Measurements from ENCODE around the gene ATG2B.

ATG2B gene, protein sequence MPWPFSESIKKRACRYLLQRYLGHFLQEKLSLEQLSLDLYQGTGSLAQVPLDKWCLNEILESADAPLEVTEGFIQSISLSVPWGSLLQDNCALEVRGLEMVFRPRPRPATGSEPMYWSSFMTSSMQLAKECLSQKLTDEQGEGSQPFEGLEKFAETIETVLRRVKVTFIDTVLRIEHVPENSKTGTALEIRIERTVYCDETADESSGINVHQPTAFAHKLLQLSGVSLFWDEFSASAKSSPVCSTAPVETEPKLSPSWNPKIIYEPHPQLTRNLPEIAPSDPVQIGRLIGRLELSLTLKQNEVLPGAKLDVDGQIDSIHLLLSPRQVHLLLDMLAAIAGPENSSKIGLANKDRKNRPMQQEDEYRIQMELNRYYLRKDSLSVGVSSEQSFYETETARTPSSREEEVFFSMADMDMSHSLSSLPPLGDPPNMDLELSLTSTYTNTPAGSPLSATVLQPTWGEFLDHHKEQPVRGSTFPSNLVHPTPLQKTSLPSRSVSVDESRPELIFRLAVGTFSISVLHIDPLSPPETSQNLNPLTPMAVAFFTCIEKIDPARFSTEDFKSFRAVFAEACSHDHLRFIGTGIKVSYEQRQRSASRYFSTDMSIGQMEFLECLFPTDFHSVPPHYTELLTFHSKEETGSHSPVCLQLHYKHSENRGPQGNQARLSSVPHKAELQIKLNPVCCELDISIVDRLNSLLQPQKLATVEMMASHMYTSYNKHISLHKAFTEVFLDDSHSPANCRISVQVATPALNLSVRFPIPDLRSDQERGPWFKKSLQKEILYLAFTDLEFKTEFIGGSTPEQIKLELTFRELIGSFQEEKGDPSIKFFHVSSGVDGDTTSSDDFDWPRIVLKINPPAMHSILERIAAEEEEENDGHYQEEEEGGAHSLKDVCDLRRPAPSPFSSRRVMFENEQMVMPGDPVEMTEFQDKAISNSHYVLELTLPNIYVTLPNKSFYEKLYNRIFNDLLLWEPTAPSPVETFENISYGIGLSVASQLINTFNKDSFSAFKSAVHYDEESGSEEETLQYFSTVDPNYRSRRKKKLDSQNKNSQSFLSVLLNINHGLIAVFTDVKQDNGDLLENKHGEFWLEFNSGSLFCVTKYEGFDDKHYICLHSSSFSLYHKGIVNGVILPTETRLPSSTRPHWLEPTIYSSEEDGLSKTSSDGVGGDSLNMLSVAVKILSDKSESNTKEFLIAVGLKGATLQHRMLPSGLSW (N-terminal part only)

DNA sequence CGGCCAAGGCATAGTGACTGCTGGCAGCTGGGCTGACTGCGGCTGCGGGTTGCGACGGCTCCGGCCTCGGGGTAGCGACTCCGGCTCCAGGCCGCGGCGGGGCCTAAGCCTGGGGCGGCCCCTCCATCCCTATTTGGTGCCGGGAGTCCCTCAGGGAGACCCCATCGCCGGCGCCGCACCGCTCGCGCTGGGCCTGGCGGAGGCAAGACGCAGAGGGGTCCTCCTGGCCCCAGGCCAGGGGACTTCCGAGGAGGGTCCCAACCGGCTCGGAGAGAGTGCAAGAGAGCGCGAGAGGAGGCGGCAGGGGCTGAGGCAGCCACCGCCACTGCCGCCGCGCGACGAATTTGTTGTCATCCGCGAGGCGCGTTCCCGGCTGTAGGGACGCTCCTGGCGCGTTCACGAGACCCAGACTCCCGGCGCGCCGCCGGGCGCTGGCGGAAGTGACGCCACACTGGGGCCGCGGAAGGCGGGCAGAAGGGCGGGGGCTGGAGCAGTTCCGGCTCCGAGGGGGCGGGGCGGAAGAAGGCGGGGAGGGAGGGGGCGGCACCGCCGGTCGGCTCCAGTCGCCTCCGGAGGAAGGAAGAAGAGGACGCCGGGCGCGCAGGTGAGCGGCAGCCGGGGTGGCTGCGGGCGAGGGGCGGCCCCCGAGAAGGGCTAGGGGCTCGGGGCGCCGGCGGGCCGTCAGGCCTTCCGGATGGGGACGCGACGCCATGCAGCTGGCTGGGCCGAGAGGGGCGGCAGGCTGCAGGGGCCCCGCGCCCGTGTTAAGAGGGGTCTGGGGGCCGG lies at the start of gene ATG2B, which contains the start of gene GSKIP:
Gene ATG2B (minus strand): TSS at position 377 of the 786 bp plus-strand sequence. CDS start 365 bp downstream, at position 12.
Gene GSKIP (plus strand): TSS at position 562 of the 786 bp plus-strand sequence. CDS start 18,722 bp downstream, outside the sequence.
- H3K4me1 ChIP-seq (ENCODE audit: control insufficient read depth in 1 of 2, insufficient read depth in 2 of 2, low read length in 2 of 2): peaks cover 31 to 32% of the 10 kb centered on the region in 2 donors
- peak within 1 kb of the TSS; percentile 91 to 94 for H3K4me3 ChIP-seq (ENCODE audit: low read depth in 1 of 2, low read length in 2 of 2)
- H3K9me3 ChIP-seq (ENCODE audit: control insufficient read depth in 1 of 2, low read length in 2 of 2): no peaks in the 10 kb centered on the region
- peak within 1 kb of the TSS; percentile 87 for H3K27ac ChIP-seq (ENCODE audit: low read depth, low read length)
- no peaks in the 10 kb centered on the region for H3K27me3 ChIP-seq (ENCODE audit: control insufficient read depth in 1 of 2, insufficient read depth in 2 of 2, low read length in 2 of 2)
- H3K9ac ChIP-seq (ENCODE audit: low read depth in 1 of 2, low read length in 2 of 2): peak within 1 kb of the TSS; percentile 88 to 96
- no peaks in the 10 kb centered on the region for H3K36me3 ChIP-seq (ENCODE audit: control insufficient read depth in 1 of 2, insufficient read depth in 2 of 2, low read length in 2 of 2)

DNA sequence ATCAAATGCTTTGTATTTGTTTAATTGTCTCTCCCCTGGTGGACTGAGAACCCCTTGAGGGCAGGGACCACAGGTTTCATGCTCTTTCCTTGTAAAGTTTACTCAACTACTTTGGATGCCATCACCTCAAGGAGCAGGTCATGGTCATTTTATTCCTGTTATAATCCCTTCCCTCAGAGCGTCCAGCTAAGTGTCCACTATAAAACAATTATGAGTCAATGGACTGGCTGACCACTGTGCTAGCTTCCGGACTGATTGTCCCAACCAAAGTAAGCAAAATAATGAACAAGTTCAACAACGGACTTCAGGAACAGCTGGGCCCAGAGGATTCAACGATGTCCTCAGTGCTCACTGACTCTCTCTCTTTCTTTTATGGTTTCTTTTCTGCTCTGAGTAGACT lies 47.0 kb upstream of the ATG2B start:
- Histone ChIP-seq H3K4me3 (ENCODE audit: low read depth in 1 of 2, low read length in 2 of 2) (no peak overlapping the region), H3K9ac (ENCODE audit: low read depth in 1 of 2, low read length in 2 of 2) (no peak overlapping the region), H3K4me1 (ENCODE audit: control insufficient read depth in 1 of 2, insufficient read depth in 2 of 2, low read length in 2 of 2) (no peaks in the 10 kb centered on the region), H3K27ac (ENCODE audit: low read depth, low read length) (no peak overlapping the region), H3K27me3 (ENCODE audit: control insufficient read depth in 1 of 2, insufficient read depth in 2 of 2, low read length in 2 of 2) (no peaks in the 10 kb centered on the region), H3K36me3 (ENCODE audit: control insufficient read depth in 1 of 2, insufficient read depth in 2 of 2, low read length in 2 of 2) (no peaks in the 10 kb centered on the region), H3K9me3 (ENCODE audit: control insufficient read depth in 1 of 2, low read length in 2 of 2) (no peaks in the 10 kb centered on the region)

DNA sequence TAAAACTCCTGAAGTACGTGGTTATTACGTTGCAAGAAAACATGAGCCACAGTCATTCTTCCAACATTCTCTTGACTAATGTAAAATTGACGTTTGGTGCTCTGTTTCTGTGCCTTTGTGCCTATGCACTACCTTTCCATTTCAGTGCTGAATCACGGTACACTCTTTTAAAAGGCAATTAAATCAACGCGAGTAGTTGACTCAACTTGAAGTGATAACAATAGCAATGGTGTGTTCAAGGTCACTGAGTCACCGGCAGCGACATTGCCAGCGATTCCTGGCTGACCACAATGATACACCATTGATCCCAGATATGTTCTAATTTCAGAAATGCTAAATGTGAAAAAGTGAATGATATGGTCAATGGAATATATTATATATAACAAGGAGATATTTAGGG lies 46.6 kb upstream of the ATG2B start:
- no peaks in the 10 kb centered on the region for H3K36me3 ChIP-seq (ENCODE audit: control insufficient read depth in 1 of 2, insufficient read depth in 2 of 2, low read length in 2 of 2)
- H3K27ac ChIP-seq (ENCODE audit: low read depth, low read length): no peak overlapping the region
- no peaks in the 10 kb centered on the region for H3K9me3 ChIP-seq (ENCODE audit: control insufficient read depth in 1 of 2, low read length in 2 of 2)
- no peaks in the 10 kb centered on the region for H3K4me1 ChIP-seq (ENCODE audit: control insufficient read depth in 1 of 2, insufficient read depth in 2 of 2, low read length in 2 of 2)
- H3K27me3 ChIP-seq (ENCODE audit: control insufficient read depth in 1 of 2, insufficient read depth in 2 of 2, low read length in 2 of 2): no peaks in the 10 kb centered on the region
- H3K9ac ChIP-seq (ENCODE audit: low read depth in 1 of 2, low read length in 2 of 2): no peak overlapping the region
- H3K4me3 ChIP-seq (ENCODE audit: low read depth in 1 of 2, low read length in 2 of 2): no peak overlapping the region

DNA sequence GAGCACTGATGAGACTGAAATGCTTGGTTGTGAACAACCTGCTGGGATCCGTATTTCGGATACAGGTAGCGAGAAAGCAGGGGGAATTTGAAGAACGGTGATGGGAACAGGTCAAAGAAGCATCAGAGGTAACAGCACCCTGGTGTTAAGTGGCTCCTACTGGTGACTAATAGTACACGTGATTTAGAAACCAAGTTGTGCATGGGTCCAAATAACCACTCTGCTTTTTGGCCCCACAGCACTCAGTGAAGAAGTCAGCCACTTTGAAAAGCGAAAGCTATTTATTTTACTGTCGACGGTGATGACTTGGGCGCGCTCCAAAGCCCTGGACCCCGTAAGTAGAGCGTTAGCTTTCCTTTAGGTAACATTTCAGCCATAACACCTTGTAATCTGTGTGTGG lies 45.5 kb upstream of the ATG2B start:
- H3K4me1 ChIP-seq (ENCODE audit: control insufficient read depth in 1 of 2, insufficient read depth in 2 of 2, low read length in 2 of 2): no peaks in the 10 kb centered on the region
- no peak overlapping the region for H3K27ac ChIP-seq (ENCODE audit: low read depth, low read length)
- no peak overlapping the region for H3K4me3 ChIP-seq (ENCODE audit: low read depth in 1 of 2, low read length in 2 of 2)
- no peaks in the 10 kb centered on the region for H3K9me3 ChIP-seq (ENCODE audit: control insufficient read depth in 1 of 2, low read length in 2 of 2)
- H3K27me3 ChIP-seq (ENCODE audit: control insufficient read depth in 1 of 2, insufficient read depth in 2 of 2, low read length in 2 of 2): no peaks in the 10 kb centered on the region
- H3K36me3 ChIP-seq (ENCODE audit: control insufficient read depth in 1 of 2, insufficient read depth in 2 of 2, low read length in 2 of 2): no peaks in the 10 kb centered on the region
- no peak overlapping the region for H3K9ac ChIP-seq (ENCODE audit: low read depth in 1 of 2, low read length in 2 of 2)

DNA sequence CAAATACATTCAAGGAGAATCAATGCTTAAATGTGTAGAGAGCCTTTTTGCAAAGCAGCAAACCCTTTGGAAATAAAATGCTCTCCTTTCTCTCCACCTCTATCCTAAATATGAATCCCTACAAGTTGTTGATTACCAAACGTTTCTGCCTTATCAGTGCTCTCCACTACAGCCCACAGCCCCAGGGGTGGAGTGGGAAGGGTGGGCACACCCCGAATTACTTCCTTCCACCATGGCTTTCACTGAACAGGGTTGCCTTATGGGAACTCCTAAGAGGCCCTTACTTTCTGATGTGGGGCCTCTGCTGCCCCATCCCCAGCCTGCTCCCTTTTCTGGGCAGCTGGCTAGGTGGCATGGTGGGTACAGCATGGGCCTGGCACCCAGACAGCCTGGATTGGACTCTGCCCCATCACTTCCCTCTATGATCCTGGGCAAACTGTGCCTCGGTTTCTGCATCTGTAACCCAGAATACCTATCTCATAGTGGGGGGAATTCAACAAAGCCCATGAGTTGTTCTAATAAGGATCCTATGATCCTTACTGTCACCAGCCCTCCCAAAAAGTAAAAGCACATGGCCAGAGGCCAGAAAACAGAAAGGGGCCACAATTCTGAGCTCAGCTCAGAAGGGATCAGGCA lies 44.9 kb upstream of the ATG2B start:
- no peaks in the 10 kb centered on the region for H3K9me3 ChIP-seq (ENCODE audit: control insufficient read depth in 1 of 2, low read length in 2 of 2)
- H3K36me3 ChIP-seq (ENCODE audit: control insufficient read depth in 1 of 2, insufficient read depth in 2 of 2, low read length in 2 of 2): no peaks in the 10 kb centered on the region

DNA sequence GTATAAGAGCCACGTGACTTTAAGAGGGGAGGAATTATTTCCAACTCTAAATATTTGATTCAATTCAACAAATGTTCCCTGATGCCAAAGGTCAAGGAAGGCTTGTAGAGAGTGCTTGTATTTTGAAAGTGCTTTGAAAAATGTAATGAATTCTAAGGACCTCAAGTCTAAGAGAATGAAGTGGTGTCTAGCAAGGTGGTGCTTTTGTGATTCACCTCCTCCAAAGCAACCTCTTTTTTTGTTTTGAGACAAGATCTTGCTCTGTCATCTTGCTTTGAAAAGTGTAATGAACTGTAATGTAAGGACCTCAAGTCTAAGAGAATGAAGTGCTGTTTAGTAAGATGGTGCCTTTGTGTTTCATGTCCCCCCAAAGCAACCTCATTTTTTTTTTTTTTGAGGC lies 42.5 kb upstream of the ATG2B start:
- Histone ChIP-seq H3K27me3 (ENCODE audit: control insufficient read depth in 1 of 2, insufficient read depth in 2 of 2, low read length in 2 of 2) (no peaks in the 10 kb centered on the region), H3K9ac (ENCODE audit: low read depth in 1 of 2, low read length in 2 of 2) (no peak overlapping the region), H3K36me3 (ENCODE audit: control insufficient read depth in 1 of 2, insufficient read depth in 2 of 2, low read length in 2 of 2) (no peaks in the 10 kb centered on the region), H3K4me3 (ENCODE audit: low read depth in 1 of 2, low read length in 2 of 2) (no peak overlapping the region), H3K4me1 (ENCODE audit: control insufficient read depth in 1 of 2, insufficient read depth in 2 of 2, low read length in 2 of 2) (no peaks in the 10 kb centered on the region), H3K9me3 (ENCODE audit: control insufficient read depth in 1 of 2, low read length in 2 of 2) (no peaks in the 10 kb centered on the region), H3K27ac (ENCODE audit: low read depth, low read length) (no peak overlapping the region)

More for the DNA sequence above, 44.9 kb upstream of the ATG2B start:
- Histone ChIP-seq H3K4me1 (ENCODE audit: control insufficient read depth in 1 of 2, insufficient read depth in 2 of 2, low read length in 2 of 2) (no peaks in the 10 kb centered on the region), H3K9ac (ENCODE audit: low read depth in 1 of 2, low read length in 2 of 2) (no peak overlapping the region), H3K27ac (ENCODE audit: low read depth, low read length) (no peak overlapping the region), H3K27me3 (ENCODE audit: control insufficient read depth in 1 of 2, insufficient read depth in 2 of 2, low read length in 2 of 2) (no peaks in the 10 kb centered on the region), H3K4me3 (ENCODE audit: low read depth in 1 of 2, low read length in 2 of 2) (no peak overlapping the region)

DNA sequence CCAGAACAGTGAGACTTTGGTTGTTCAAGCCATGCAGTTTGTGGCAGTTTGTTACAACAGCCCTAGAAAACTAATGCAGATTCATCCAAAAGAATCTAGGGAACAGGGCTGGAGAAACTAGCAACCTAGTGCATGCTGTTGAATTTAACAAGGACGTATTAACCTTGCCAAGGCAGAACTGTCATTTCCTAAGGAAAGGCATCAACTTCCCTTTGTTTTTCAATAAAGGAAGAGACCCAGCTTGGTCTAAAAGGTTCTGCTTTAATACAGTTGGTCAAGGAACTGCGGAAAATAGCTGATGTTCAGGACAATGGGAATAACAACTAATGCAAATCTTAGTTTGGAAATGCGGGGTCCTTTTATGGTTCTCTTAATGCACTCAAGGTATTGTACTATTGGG lies 40.3 kb upstream of the ATG2B start:
- H3K27ac ChIP-seq (ENCODE audit: low read depth, low read length): no peak overlapping the region

DNA sequence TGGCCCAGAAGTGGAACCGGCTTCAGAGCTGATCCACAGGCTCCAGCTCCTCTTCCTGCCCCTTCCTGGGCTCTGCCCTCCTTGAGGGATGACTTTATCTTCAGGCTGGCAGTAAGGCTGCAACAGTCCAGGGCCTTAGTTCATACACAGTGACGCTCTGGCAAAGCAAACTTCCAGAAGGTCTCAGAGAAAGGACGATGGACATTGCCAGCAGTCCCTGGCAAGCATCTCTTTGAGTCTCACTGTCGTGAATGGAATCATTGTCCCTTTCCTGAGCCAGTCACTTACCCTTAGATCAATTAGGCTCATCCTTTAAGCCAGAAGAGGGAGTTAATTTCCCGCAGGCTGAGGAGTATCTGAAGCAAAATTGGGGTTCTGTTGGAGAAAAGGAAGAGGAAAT lies 37.4 kb upstream of the ATG2B start:
- Histone ChIP-seq H3K4me1 (ENCODE audit: control insufficient read depth in 1 of 2, insufficient read depth in 2 of 2, low read length in 2 of 2) (no peaks in the 10 kb centered on the region), H3K27ac (ENCODE audit: low read depth, low read length) (no peak overlapping the region), H3K9ac (ENCODE audit: low read depth in 1 of 2, low read length in 2 of 2) (no peak overlapping the region), H3K4me3 (ENCODE audit: low read depth in 1 of 2, low read length in 2 of 2) (no peak overlapping the region), H3K9me3 (ENCODE audit: control insufficient read depth in 1 of 2, low read length in 2 of 2) (no peaks in the 10 kb centered on the region), H3K36me3 (ENCODE audit: control insufficient read depth in 1 of 2, insufficient read depth in 2 of 2, low read length in 2 of 2) (no peaks in the 10 kb centered on the region), H3K27me3 (ENCODE audit: control insufficient read depth in 1 of 2, insufficient read depth in 2 of 2, low read length in 2 of 2) (no peaks in the 10 kb centered on the region)

More for the DNA sequence above, 40.3 kb upstream of the ATG2B start:
- Histone ChIP-seq H3K27me3 (ENCODE audit: control insufficient read depth in 1 of 2, insufficient read depth in 2 of 2, low read length in 2 of 2) (no peaks in the 10 kb centered on the region), H3K9ac (ENCODE audit: low read depth in 1 of 2, low read length in 2 of 2) (no peak overlapping the region), H3K4me3 (ENCODE audit: low read depth in 1 of 2, low read length in 2 of 2) (no peak overlapping the region), H3K36me3 (ENCODE audit: control insufficient read depth in 1 of 2, insufficient read depth in 2 of 2, low read length in 2 of 2) (no peaks in the 10 kb centered on the region), H3K4me1 (ENCODE audit: control insufficient read depth in 1 of 2, insufficient read depth in 2 of 2, low read length in 2 of 2) (no peaks in the 10 kb centered on the region), H3K9me3 (ENCODE audit: control insufficient read depth in 1 of 2, low read length in 2 of 2) (no peaks in the 10 kb centered on the region)

DNA sequence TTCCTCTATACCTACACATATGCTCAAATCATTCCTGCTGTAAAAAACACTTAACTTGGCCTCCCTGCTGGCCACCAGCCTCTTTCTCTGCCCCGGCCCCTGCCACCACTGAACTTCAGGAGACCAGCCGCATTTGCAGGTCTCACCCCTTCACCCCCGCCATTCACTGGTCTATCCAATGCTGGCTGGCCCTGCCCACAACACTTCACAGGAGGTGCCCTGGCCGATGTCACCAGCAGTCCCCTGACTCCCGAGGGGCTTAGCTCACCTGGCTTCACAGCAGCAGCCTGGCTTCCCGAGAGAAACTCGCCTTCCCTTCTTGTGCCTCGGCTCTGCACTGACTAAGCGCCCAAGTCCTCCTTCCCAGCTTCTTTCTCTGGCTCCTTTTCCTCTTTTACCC lies 36.3 kb upstream of the ATG2B start:
- Histone ChIP-seq H3K4me1 (ENCODE audit: control insufficient read depth in 1 of 2, insufficient read depth in 2 of 2, low read length in 2 of 2) (no peaks in the 10 kb centered on the region), H3K36me3 (ENCODE audit: control insufficient read depth in 1 of 2, insufficient read depth in 2 of 2, low read length in 2 of 2) (no peaks in the 10 kb centered on the region), H3K27ac (ENCODE audit: low read depth, low read length) (no peak overlapping the region), H3K4me3 (ENCODE audit: low read depth in 1 of 2, low read length in 2 of 2) (no peak overlapping the region), H3K9ac (ENCODE audit: low read depth in 1 of 2, low read length in 2 of 2) (no peak overlapping the region), H3K27me3 (ENCODE audit: control insufficient read depth in 1 of 2, insufficient read depth in 2 of 2, low read length in 2 of 2) (no peaks in the 10 kb centered on the region), H3K9me3 (ENCODE audit: control insufficient read depth in 1 of 2, low read length in 2 of 2) (no peaks in the 10 kb centered on the region)

Data from duodenal mucosa (tissue), 2 donors.